Measurements from ENCODE around the gene CLCN5.
"Not testable (repeated sequence)": the region's sequence is repeated elsewhere in the genome, so short reads cannot be mapped to it uniquely, and the experiment has no call there.

Gene CLCN5

DNA sequence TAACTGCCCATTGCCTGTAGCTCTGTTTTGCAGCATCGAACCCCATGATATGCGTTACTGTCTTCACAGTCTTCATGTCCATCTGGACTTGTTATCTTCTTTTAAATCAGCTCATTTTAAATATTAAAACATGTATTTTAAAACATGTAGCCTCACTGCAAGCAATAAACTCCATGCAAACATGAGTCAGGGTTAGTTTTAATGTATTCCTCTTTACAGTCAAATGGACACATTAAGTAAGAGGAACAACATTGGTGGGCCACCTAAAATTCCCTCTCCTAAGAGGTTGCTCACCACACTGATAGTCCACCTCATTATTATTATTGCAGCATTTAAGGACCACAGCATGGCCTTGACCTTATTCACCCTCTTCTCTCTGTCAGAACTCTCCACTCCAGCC is 74.1 kb downstream of the CLCN5 start:
- DNase-seq (ENCODE audit: low spot score) = no peak

DNA sequence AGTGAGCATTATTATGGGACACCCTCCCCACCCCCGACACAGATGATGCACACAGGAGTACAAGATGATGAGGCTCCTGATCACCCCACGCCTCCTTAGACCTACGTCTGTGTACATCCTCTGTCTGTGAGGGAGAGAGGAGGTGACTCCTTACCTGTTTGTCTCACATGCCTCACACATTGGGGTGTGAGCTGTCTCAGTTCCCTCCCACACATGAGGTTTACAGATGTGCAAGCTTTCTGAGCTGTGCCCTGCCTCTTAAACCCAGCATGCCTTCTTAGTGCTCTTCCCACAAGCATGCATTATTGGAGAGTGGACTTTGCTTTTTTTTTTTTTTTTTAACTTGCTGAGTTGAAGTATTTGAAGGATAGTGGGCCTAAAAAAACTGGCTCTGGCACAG is 76.7 kb downstream of the CLCN5 start:
- DNase-seq (ENCODE audit: low spot score) = no peak

DNA sequence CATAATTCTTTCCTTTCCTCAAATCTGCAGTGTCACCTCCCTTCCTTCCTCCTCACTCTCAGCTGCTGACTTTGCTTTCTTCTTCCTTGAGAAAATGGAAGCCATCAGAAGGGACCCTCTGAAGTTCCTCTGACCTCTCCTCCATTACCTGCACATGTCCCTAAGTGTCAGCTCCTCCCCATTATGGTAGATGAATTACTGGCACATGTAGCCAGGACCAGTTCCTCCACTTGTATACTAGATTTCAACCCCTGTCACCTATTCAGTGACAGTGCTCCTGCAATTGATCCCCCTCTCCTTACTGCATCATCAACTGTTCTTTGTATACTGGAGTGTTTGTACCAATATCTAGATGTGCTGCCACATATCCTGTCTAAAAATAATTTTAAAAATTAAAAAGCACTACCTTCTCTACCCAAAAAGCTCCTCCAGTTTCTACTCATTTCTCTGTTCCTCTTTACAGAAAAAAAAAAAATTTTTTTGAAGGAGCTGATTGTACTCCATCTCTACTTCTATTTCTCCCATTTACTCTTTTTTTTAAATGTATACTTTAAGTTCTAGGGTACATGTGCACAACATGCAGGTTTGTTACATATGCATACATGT is 78.6 kb downstream of the CLCN5 start:
- no peak for DNase-seq (ENCODE audit: low spot score)

DNA sequence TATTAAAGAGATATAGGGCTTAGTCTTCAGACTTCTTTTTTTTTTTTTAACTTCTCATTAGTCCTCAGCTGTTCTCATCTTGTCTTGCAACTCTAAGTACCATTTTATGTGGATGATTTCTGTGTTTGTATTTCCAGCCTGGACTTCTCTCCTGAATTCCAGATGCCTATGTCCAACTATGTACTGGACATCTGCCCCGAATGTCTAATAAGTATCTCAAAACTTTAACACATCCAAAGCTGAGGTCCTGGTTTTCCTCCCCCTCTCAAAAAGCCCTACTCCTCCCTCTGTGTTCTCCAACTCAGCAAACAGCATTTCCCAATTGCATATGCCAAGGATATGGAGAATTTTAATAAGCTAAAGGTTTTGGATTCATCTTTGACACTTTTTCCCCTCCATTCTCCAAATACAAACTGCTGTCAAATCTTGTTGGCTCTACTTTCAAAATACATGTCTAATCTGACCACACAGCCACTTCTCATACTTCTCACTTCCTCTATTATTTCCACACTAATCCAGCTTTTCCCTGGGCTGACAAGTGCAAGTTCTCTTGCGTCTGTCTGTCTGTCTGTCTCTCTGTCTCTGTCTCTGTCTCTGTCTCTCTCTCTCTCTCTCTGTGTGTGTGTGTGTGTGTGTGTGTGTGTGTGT is 79.8 kb downstream of the CLCN5 start:
- DNase-seq (ENCODE audit: low spot score) = no peak

DNA sequence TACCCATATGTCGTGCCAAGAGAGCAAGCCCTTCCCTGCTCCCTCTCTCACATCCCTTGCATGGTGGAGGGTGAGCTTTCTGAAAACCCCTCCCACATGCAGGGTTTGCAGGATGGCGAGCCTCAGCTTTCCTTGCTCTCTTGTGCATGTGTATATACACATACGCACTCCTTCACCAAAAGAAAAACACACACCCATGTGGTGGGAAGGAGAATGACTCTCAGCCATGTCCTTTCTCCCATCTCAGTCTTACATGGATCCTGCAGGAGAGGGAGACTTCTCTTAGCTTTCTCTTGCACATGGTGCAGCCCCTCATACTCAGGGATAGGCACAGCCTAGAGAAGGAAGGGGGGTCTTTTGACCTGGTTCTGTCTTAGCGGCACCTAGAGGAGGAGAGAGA is 81.1 kb downstream of the CLCN5 start:
- DNase-seq (ENCODE audit: low spot score) = no peak

DNA sequence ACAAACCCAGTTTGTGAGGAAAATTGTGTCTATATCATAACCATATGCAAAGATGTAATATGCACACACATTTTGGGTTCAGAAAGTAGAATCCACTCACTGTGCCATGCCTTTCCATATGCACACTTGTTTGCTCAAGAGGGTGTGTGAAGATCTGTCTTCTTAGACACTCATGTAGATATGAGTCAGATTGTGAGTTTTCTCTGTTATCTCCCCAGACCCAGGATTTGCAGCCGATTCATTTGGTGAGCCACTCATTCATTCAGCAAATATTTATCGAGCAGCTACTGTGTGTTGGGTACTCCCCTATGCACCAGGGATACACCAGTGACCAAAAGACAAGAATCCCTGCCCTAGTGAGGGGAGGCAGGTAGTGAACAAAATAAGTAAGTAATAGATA is 81.5 kb downstream of the CLCN5 start:
- DNase-seq (ENCODE audit: low spot score) = no peak

DNA sequence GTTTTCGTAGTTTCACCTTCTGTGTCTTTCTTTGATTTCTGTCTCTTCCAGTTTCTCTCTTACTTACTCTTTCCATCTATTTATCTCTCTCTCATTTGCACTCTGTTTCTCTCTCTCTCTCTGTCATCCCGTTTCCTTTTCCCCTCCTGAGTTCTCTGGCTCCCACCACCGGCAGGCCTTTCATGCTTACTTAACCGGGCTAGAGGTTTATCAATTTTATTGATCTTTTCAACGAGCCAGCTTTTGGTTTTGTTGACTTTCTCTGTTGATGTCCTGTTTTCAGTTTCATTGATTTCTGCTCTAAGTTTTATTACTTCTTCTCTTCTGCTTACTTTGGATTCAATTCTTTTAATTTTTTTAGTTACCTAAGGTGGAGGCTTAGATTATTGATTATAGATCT is 103.2 kb downstream of the CLCN5 start:
- DNase-seq (ENCODE audit: low spot score) = not testable (repeated sequence)

DNA sequence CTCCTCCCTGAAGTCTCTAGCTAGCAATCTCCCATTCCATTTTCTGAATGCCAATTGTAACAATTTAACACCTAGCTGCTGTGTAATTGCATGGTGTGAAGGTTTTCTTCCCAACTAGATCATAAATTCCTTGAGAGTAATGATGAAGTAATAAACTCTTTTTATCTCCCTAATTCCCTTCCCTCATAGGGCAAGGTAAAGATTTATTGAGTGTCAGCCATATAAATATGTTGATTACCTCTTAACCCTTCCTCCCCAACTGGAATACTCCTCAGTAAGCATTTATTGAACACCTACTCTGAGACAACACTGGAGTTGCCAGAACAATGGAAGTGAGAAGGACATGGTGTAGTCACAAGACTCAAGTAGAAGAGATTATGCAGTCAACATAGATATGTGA is 112.7 kb downstream of the CLCN5 start:
- no peak for DNase-seq (ENCODE audit: low spot score)

DNA sequence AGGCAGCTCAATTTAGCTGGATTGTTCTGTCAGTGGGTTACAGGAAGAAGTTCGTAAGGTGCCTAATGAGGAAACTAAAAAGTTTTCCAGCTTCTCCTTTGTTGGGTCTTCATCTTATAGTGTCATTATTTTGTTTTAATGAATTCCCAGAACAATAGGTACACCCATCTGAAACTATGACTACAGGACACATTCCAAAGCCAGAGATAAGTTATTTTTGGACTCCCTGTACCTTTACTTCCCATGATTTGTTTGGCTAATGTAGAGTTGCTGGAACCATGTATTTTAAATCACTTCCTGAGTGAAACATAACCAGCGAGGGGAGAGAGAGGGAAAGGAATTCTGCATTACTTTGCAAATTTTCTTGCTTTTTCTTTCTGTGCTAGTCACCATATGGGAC is 114.0 kb downstream of the CLCN5 start:
- DNase-seq (ENCODE audit: low spot score) = peak; percentile 11

DNA sequence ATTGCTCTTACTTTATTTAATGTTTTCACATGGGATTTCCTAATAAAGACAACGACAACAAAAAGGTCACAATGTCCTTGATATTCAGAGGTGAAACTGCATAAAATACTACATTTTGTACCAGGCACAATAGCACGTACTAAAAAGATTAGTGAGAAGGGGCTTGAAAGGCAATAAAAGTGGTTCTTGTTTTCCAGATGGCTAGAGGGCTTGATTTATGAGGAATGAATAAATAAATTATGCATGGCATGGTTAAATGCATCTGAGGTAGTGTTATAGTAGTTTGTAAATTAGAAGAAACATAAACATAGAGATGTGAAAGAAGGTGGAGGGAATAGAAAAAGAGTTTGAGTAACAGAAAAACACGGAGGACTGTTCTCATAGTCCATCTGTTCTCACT is 123.4 kb downstream of the CLCN5 start:
- DNase-seq (ENCODE audit: low spot score) = no peak

DNA sequence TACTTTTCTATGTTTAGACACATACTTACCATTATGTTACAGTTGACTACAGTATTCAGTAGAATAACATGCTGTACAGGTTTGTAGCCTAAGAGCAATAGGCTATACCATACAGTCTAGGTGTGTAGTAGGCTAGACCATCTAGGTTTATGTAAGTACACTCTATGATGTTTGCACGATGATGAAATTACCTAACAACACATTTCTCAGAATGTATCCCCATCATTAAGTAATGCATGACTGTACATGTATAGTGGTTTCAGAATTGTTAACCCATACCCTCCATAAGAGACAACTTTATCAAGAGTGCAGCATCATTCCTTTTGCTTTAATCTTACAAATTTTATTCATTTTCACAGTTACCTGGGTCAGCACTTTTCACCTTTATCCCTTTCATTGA is 126.8 kb downstream of the CLCN5 start:
- no peak for DNase-seq (ENCODE audit: low spot score)

DNA sequence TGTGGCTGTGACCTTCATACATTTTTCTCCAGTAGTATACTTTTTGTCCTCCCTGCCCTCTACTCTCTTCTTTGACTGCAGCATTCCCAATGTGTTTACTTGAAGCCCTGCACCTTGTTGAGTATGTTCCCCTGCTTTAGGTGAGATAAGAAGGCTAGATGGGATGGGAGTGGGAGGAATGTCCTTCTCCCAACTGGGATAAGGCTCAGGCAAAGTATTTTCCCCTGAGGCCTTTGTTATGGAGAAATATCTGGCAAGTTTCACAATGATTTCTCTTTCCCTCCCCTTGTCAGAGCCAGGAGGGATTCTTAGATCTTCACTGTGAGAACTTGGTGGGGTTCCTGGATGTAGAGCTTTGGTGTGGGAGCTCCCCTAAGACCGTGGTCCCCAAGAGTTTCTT is 131.8 kb downstream of the CLCN5 start:
- no peak for DNase-seq (ENCODE audit: low spot score)

DNA sequence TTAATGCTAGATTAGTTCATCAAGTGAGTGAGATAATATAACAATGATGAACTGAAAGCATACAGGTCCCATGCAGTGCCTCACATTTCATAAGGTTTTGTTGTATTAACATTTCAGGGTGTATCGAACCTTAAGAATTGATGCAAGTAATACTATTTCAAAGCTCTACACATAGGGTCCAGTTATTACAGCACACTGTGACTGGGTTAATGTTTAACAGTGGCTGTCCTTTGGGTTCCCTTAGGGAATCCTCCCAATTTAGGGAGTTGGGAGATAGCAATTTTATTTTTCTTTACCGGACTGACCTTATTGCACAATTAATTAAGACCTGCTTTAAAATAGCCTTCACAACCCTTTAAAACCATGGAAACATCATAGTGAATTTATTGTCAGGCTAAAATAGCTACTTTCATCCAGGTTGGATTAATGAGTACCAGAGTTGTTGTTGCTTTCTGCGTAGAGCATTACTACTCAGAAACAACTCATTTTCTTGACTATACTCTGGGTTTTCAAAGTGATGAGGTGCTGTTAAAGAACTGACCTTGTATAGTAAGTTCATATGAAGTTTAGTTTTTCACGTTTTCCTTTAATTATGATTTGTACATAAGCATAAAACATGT is 144.0 kb downstream of the CLCN5 start:
- DNase-seq (ENCODE audit: low spot score) = no peak

DNA sequence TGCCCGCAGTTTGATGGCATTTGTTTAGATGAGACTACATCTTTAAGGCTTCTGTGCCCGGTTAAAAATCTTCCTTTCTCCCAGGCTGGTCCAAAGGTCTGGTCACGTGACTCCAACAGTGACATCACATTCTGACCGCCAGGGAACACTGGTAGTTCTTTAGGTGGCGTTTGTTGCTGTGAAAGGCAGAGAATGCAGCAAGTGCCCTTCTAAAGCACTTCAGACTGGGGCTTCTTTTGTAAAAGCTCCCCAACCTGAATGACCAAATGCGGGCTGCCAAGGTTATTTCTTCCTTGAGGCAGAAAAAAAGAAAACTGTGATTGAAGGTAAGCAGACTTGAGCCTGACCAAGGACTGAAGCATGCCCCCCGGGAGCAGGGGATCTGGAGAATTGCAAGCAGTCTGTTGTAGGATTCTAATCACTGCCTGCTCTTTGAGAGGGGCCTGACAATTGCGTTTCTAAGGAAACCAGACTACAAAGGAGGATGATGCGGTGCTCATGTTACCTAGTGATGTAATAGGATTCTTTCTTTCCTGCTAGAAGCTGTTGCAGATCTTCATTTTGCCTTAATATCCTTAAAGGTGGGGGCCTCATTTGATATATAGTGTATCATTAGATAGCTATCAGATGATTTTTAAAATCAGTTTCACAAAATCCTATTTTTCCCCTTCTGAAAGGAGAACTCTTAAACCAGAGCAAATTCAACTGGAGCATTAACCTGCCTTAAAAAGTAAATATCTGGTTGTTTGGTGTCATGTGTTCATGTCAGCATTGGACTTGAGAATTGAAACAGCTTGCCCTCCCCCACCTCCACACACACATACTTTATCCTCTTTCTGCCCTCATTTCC is 145.3 kb downstream of the CLCN5 start:
- DNase-seq (ENCODE audit: low spot score) = no peak

DNA sequence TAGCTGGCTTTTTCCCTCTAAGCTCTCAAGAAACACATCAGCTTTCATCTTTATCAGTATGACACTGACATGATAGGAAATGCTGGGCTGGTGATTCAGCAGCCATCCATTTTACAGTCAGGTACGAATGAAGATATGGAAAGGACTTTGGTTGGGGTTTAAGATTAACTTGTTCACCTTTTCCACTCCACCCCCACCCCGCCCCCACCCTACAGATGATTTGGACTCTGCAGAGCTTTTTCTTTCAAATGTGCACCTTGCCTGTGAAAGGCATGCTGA is 145.8 kb downstream of the CLCN5 start:
- DNase-seq (ENCODE audit: low spot score) = no peak

DNA sequence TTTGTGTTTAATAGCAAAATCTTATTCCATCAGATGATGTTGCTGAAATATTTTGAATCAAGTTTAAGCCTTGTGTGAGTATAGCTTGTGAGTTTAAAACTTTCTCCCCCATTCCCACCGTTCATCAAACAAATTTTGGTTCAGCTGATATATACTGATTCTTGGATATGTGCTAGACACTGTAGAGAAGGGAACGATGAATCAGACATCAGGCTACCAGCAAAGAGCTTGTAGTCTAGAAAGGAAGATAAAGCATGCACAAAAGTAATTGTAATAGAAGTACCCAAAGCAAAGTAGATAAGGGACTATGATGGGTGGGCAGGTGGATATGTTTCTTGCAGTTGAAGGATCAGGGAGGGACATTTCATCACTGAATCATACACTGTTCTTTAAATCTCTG is 146.5 kb downstream of the CLCN5 start:
- no peak for DNase-seq (ENCODE audit: low spot score)

DNA sequence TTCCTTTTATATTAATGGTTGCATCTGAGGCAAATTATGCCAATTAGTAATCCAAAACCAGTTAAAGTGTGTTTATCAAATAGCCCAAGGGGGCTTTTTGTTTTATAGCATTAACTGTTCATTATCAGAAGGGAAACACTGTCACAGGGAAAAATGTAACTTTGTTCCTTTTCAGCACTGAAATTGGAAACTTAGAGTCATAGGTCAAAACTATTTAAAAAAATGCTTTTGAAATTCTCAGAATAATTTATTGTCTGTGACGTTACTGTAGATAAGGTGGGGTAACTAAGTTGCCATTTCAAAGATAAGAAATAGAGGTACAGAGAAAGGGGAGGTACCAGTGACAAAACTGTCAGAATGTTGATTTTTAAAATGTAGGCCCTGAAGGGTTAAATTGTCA is 149.1 kb downstream of the CLCN5 start:
- no peak for DNase-seq (ENCODE audit: low spot score)

DNA sequence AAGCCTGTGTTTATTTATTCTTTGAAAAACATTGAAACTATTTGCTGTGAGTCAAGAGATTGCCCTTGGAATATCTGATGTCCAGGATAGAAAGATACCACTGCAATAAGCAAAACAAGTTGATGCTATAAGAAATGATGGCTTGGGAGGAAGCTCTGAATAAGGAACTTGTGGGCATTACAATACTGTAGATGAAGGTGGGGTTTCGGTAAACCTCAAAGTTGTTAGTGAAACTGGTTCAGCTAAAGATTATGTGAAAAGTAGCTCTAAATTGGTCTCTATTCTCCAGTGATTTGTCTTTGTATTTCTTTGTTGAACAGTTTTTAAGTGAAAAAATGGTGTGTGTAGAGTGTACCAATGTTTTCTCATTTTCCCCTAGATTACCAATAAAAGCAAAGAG is 149.7 kb downstream of the CLCN5 start:
- no peak for DNase-seq (ENCODE audit: low spot score)

DNA sequence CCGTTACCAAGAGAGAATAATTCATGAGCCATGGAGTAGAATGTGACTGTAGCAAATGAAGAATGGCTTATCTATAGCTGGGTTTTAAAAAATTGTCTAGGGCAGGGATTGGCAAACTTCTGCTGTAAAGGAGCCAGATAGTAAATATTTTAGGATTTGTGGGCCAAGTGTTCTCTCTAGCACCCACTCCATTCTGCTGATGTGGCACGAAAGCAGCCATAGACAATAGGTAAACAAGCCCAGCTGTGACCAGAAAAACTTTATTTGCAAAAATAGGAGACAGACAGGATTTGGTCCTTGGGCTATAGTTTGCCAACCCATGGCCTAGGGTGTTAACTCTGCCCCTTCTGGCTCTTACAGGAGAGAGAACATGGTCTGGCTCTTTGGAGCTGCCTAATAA is 151.2 kb downstream of the CLCN5 start:
- no peak for DNase-seq (ENCODE audit: low spot score)

DNA sequence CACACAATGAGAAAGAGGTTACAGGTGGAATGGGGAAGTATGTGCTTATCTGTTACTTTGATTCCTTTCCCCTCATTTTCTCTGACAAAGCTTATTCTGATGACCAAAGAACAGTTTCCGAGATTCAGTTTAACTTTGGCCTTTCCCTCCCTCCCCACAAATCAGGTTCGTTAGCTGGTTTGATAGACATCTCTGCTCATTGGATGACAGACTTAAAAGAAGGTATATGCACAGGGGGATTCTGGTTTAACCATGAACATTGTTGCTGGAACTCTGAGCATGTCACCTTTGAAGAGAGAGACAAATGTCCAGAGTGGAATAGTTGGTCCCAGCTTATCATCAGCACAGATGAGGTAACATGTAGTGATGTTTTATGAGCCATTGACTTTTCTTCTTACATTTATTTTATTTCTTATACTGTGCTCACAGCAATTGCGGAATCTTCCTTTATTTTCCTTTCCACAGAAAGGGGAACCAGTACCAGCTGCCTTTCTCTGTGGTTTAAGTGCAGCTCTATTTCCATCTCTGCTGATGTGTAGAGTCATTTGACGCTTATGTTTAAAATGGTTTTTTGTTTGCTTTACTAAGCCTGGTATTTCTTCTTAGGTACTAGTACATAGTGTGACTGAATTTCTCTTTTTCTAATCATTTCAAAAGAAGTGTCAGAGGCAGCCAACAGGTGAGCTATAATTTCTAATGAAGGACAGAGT is 153.4 kb downstream of the CLCN5 start:
- no peak for DNase-seq (ENCODE audit: low spot score)

DNA sequence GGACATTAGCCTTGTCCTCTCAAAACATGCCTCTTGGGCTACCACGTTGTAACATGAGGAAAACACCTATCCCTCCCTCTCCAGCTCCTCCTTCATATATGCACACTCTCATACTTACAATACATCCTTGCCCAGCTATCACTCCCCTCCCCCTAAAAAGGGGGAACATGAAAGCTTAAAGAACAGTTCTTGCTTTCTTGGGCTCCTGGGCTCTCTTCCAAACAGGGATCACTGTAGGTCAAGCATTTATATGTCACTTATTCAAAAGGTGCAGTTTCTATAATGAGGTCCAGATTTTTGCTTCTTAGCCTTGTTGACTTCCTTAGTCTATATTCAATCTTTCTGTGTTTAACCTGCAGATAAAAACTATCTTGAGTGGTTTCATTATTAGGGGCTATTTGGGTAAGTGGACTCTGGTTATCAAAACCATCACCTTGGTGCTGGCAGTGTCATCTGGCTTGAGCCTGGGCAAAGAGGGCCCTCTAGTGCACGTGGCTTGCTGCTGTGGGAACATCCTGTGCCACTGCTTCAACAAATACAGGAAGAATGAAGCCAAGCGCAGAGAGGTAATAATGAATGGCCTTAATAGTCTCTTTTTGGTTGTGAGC is 159.0 kb downstream of the CLCN5 start:
- peak; percentile 10 for DNase-seq (ENCODE audit: low spot score)

DNA sequence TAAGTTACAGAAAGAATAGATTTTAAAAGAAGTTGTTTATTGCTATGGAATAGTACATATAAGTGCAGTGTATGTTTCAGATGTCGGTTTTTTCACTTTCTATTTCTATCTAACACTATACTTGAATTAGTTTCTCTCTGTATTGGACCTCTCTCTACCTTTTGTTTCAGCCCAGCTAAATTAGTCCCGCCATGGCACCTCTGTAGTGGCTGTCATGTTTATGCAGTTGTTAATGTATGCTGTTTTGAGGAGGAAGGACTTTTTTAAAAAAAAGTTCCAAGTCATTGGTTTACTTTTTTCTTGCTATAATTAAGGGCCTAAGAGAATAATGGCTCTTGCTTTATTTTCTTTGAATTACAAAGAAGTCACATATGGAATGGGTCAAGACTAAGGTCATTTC is 160.3 kb downstream of the CLCN5 start:
- DNase-seq (ENCODE audit: low spot score) = no peak

Measured in kidney capillary endothelial cell (primary cell).